IMR-90 (cell line): ENCODE results near the gene ZFHX3. TPM values are rescaled to one million over a fixed set of nuclear protein-coding genes. Genes with fewer than 3 reads are reported as not detected.

Experiments
- ATAC-seq: fragments of 200-7000 bp; cut with Tn5 transposase; 2 replicates; pipeline ENCODE4 v1.9.1; 2020; ENCODE audit warnings: low read depth, mild to moderate bottlenecking, moderate library complexity
- BruUV-seq: library from RNA; stranded (reverse); fragments of 400-500 nt; replicated peaks from 2 replicates; lab custom pipeline; 2021; lab: Mats Ljungman, UMichigan
- CTCF ChIA-PET: fragments of 300-600 bp; formaldehyde crosslinking; extraction: SDS; loops from one replicate; lab custom pipeline; 2021; ENCODE audit warnings: antibody characterized with exemption; lab: Yijun Ruan, JAX
- POLR2A ChIA-PET: fragments of 300-600 bp; sonication (Branson Sonifier 250); formaldehyde crosslinking; loops from one replicate; lab custom pipeline; 2022; ENCODE audit warnings: antibody characterized with exemption; ENCODE audit not compliant: unreplicated experiment; lab: Charles Lee
- DNase-seq: peaks from one replicate; pipeline ENCODE4 v3.0.0; 2013
- H2AFZ ChIP-seq: replicated peaks from 2 replicates; pipeline ENCODE3; 2013; ENCODE audit warnings: low read length, mild to moderate bottlenecking; ENCODE audit not compliant: poor library complexity
- H2AK5ac ChIP-seq: 2 replicates; pipeline ENCODE4 v1.6.1; 2013; ENCODE audit warnings: low read depth, low read length, inconsistent platforms
- H2AK9ac ChIP-seq: replicated peaks from 2 replicates; pipeline ENCODE3; 2013; ENCODE audit warnings: mild to moderate bottlenecking, low read depth, low read length, moderate library complexity; ENCODE audit not compliant: poor library complexity
- H2BK120ac ChIP-seq: 2 replicates; pipeline ENCODE4 v1.6.1; 2013; ENCODE audit warnings: low read depth, low read length, inconsistent platforms
- H2BK15ac ChIP-seq: 3 replicates; pipeline ENCODE4 v1.6.1; 2013; ENCODE audit warnings: low read depth, low read length, inconsistent platforms
- H2BK20ac ChIP-seq: 2 replicates; pipeline ENCODE4 v1.6.1; 2013; ENCODE audit warnings: low read depth, mild to moderate bottlenecking, inconsistent platforms, low read length, moderate library complexity
- H2BK5ac ChIP-seq: 2 replicates; pipeline ENCODE4 v1.6.1; 2013; ENCODE audit warnings: mild to moderate bottlenecking, low read depth, low read length, inconsistent platforms; ENCODE audit not compliant: poor library complexity, severe bottlenecking
- H3K14ac ChIP-seq: replicated peaks from 2 replicates; pipeline ENCODE4 v1.6.1; 2013; ENCODE audit warnings: low read depth, low read length, inconsistent platforms
- H3K18ac ChIP-seq: 2 replicates; pipeline ENCODE4 v1.6.1; 2013; ENCODE audit warnings: low read depth, low read length, control low read depth
- H3K23ac ChIP-seq: 2 replicates; pipeline ENCODE4 v1.6.1; 2013; ENCODE audit warnings: low read depth, low read length, inconsistent platforms
- H3K27ac ChIP-seq: 2 replicates; pipeline ENCODE4 v1.5.1; 2013; ENCODE audit warnings: mild to moderate bottlenecking, control low read depth, low read length; ENCODE audit not compliant: insufficient read depth
- H3K27me3 ChIP-seq: 2 replicates; pipeline ENCODE4 v1.6.1; 2013; ENCODE audit warnings: low read length; ENCODE audit not compliant: control insufficient read depth, insufficient read depth
- H3K36me3 ChIP-seq: 2 replicates; pipeline ENCODE4 v1.6.1; 2013; ENCODE audit warnings: low read length, mixed read lengths; ENCODE audit not compliant: control insufficient read depth, insufficient read depth
- H3K4ac ChIP-seq: 2 replicates; pipeline ENCODE4 v1.6.1; 2013; ENCODE audit warnings: low read depth, low read length, inconsistent platforms
- H3K4me1 ChIP-seq: 2 replicates; pipeline ENCODE4 v1.6.1; 2013; ENCODE audit warnings: low read length, mixed read lengths; ENCODE audit not compliant: control insufficient read depth, insufficient read depth
- H3K4me2 ChIP-seq: 2 replicates; pipeline ENCODE4 v1.6.1; 2013; ENCODE audit warnings: low read depth, mild to moderate bottlenecking, control low read depth, low read length, moderate library complexity
- H3K4me3 ChIP-seq: 2 replicates; pipeline ENCODE4 v1.5.1; 2013; ENCODE audit warnings: low read depth, mild to moderate bottlenecking, control low read depth, low read length, moderate library complexity; ENCODE audit not compliant: insufficient read depth
- H3K56ac ChIP-seq: 2 replicates; pipeline ENCODE4 v1.6.1; 2013; ENCODE audit warnings: low read length, inconsistent platforms; ENCODE audit not compliant: insufficient read depth; ENCODE audit errors: extremely low read depth
- H3K79me1 ChIP-seq, 2 experiments: 2 replicates each; pipeline ENCODE4 v1.6.1; 2013; ENCODE audit warnings: low read length in 2 of 2, inconsistent platforms in 1 of 2, low read depth in 1 of 2
- H3K9ac ChIP-seq: 2 replicates; pipeline ENCODE4 v1.6.1; 2013; ENCODE audit warnings: low read depth, low read length, control low read depth
- H3K9me1 ChIP-seq: 2 replicates; pipeline ENCODE4 v1.6.1; 2013; ENCODE audit warnings: low read length, inconsistent platforms; ENCODE audit not compliant: insufficient read depth
- H3K9me3 ChIP-seq: 2 replicates; pipeline ENCODE4 v1.6.1; 2013; ENCODE audit warnings: low read length; ENCODE audit not compliant: control insufficient read depth, insufficient read depth
- H4K20me1 ChIP-seq: 2 replicates; pipeline ENCODE4 v1.6.1; 2013; ENCODE audit warnings: low read length, inconsistent platforms; ENCODE audit not compliant: insufficient read depth
- H4K5ac ChIP-seq: 2 replicates; pipeline ENCODE4 v1.6.1; 2013; ENCODE audit warnings: mild to moderate bottlenecking, low read depth, low read length, control low read depth
- H4K8ac ChIP-seq, 2 experiments: 2 replicates each; pipeline ENCODE4 v1.6.1; 2013; ENCODE audit warnings: low read depth in 2 of 2, low read length in 2 of 2, control low read depth in 1 of 2, inconsistent platforms in 1 of 2
- H4K91ac ChIP-seq: 2 replicates; pipeline ENCODE4 v1.6.1; 2013; ENCODE audit warnings: low read depth, low read length, inconsistent platforms; ENCODE audit not compliant: insufficient read depth
- BHLHE40 ChIP-seq: fragments of 150-350 bp; IDR thresholded peaks from 2 replicates; pipeline ENCODE4 v1.6.1; 2016; ENCODE audit warnings: mild to moderate bottlenecking, low read depth, low read length
- CEBPB ChIP-seq: IDR thresholded peaks from 2 replicates; pipeline ENCODE4 v1.6.1; 2012; ENCODE audit warnings: low read depth, low read length, improper control_type of control experiment
- MAFK ChIP-seq: IDR thresholded peaks from 2 replicates; pipeline ENCODE4 v1.6.1; 2012; ENCODE audit warnings: low read depth, low read length, improper control_type of control experiment
- MXI1 ChIP-seq: IDR thresholded peaks from 2 replicates; pipeline ENCODE4 v1.6.1; 2012; ENCODE audit warnings: low read depth, mild to moderate bottlenecking, low read length, moderate library complexity, borderline replicate concordance
- NFE2L2 ChIP-seq: fragments of 150-350 bp; IDR thresholded peaks from 2 replicates; pipeline ENCODE4 v1.6.1; 2016; ENCODE audit warnings: low read depth, mild to moderate bottlenecking, low read length
- POLR2A ChIP-seq: IDR thresholded peaks from 2 replicates; pipeline ENCODE4 v1.6.1; 2012; ENCODE audit warnings: mild to moderate bottlenecking, low read depth, low read length
- RAD21 ChIP-seq: IDR thresholded peaks from 2 replicates; pipeline ENCODE4 v1.6.1; 2012; ENCODE audit warnings: low read length, improper control_type of control experiment
- RCOR1 ChIP-seq: IDR thresholded peaks from 2 replicates; pipeline ENCODE4 v1.6.1; 2012; ENCODE audit warnings: mild to moderate bottlenecking, low read length, improper control_type of control experiment; ENCODE audit not compliant: insufficient replicate concordance
- RFX5 ChIP-seq: IDR thresholded peaks from 2 replicates; pipeline ENCODE4 v1.8.0; 2012; ENCODE audit warnings: low read depth, mild to moderate bottlenecking, low read length, moderate library complexity
- SMC3 ChIP-seq: fragments of 150-350 bp; IDR thresholded peaks from 2 replicates; pipeline ENCODE4 v1.6.1; 2016; ENCODE audit warnings: low read depth, mild to moderate bottlenecking, antibody characterized with exemption, low read length, moderate library complexity
- USF2 ChIP-seq: fragments of 150-350 bp; IDR thresholded peaks from 2 replicates; pipeline ENCODE4 v1.6.1; 2017; ENCODE audit warnings: mild to moderate bottlenecking, antibody characterized with exemption, low read length, low read depth
- WGBS, 2 experiments: methylation state at CpG; one replicate each; pipeline versions ENCODE4 v1.1.5 to v1.1.7; 2013; ENCODE audit warnings: missing lambda C conversion rate in 2 of 2; ENCODE audit not compliant: insufficient read length in 1 of 2; ENCODE audit errors: extremely low coverage in 2 of 2; 5-methylcytosine and 5-hydroxymethylcytosine counted together
- dilution Hi-C: fragments of 300-500 bp; cut with HindIII; formaldehyde crosslinking; loops from one replicate; pipeline ENCODE4 v1.14.3; 2018; ENCODE audit warnings: low sequenced_read_pairs; ENCODE audit not compliant: unreplicated experiment
- in situ Hi-C: fragments of 300-500 bp; cut with MboI; formaldehyde crosslinking; loops from 3 replicates; pipeline ENCODE4 v1.14.3; 2019; ENCODE audit warnings: low sequenced_read_pairs, inconsistent platforms, mixed read lengths
- intact Hi-C: fragments of 100-400 bp; cut with micrococcal nuclease; formaldehyde crosslinking; loops from 2 replicates; pipeline ENCODE4 v1.10.0; 2022
- polyA plus RNA-seq, 3 experiments: library from polyadenylated mRNA; depleted of rRNA; stranded (reverse); fragments of >200 nt; gene quantifications; 2 replicates each; pipeline ENCODE4 v1.2.3, GENCODE V29; 2012; ENCODE audit warnings: low replicate concordance in 1 of 3
- total RNA-seq: library from RNA; depleted of rRNA; stranded (reverse); fragments of >200 nt; gene quantifications from 2 replicates; pipeline ENCODE4 v1.2.3, GENCODE V29; 2012
- TF ChIP-seq, protein P1 (sequence below): conservative IDR thresholded peaks from 2 replicates; pipeline ENCODE4 v1.5.1; 2012; ENCODE audit warnings: mild to moderate bottlenecking, low read depth, low read length, improper control_type of control experiment

The ZFHX3 gene
- total and polyA plus RNA-seq, 2 of the 4 experiments (the other 2 are of a cell fraction), result 1.4 to 1.7 TPM

GRCh38 chr16:72785886-72786285 is 262.0 kb downstream of the ZFHX3 start:
- TF ChIP-seq CEBPB, result no peak
- no peak for TF ChIP-seq POLR2A
- no peak for TF ChIP-seq BHLHE40
- no peak for TF ChIP-seq MXI1
- TF ChIP-seq NFE2L2, result no peak
- TF ChIP-seq USF2, result no peak
- TF ChIP-seq, protein P1, sequence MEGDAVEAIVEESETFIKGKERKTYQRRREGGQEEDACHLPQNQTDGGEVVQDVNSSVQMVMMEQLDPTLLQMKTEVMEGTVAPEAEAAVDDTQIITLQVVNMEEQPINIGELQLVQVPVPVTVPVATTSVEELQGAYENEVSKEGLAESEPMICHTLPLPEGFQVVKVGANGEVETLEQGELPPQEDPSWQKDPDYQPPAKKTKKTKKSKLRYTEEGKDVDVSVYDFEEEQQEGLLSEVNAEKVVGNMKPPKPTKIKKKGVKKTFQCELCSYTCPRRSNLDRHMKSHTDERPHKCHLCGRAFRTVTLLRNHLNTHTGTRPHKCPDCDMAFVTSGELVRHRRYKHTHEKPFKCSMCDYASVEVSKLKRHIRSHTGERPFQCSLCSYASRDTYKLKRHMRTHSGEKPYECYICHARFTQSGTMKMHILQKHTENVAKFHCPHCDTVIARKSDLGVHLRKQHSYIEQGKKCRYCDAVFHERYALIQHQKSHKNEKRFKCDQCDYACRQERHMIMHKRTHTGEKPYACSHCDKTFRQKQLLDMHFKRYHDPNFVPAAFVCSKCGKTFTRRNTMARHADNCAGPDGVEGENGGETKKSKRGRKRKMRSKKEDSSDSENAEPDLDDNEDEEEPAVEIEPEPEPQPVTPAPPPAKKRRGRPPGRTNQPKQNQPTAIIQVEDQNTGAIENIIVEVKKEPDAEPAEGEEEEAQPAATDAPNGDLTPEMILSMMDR, result no peak
- TF ChIP-seq RCOR1, result no peak
- no peak for TF ChIP-seq RAD21
- no peak for TF ChIP-seq SMC3
- no peak for TF ChIP-seq RFX5
- no peak for TF ChIP-seq MAFK
- H3K9me3 ChIP-seq, result no peaks in the 10 kb centered on the region
- H3K9me1 ChIP-seq, result peaks cover 4% of the 10 kb centered on the region
- ATAC-seq, result no peak
- H4K91ac ChIP-seq, result no peak overlapping the region
- no peak overlapping the region for H2BK20ac ChIP-seq
- H3K36me3 ChIP-seq, result peaks cover 11% of the 10 kb centered on the region; the same call in 1 of the 2 replicates
- DNase-seq, result peak; percentile 17
- no peak overlapping the region for H3K4me3 ChIP-seq
- no peaks in the 10 kb centered on the region for H4K20me1 ChIP-seq
- BruUV-seq, result no TSS peak
- no peak overlapping the region; the same call in 1 of the 2 replicates for H2AK5ac ChIP-seq
- H3K9ac ChIP-seq, result no peak overlapping the region
- POLR2A ChIA-PET, result interaction anchor here (0.6 kb wide), 1 partner anchor 253 kb away, joined by 13 read pairs; no protein-coding TSS in a partner anchor
- H4K8ac ChIP-seq, result 0 out of 4 replicates have a peak overlapping the region, but pooled peaks of 1 of the 2 experiments have one; percentile 35
- dilution Hi-C loops, result no loop called here
- peaks cover 2 to 8% of the 10 kb centered on the region in 2 experiments; a peak in 2 of 4 replicates for H3K79me1 ChIP-seq
- intact Hi-C loops, result loop anchor here (2.0 to 10.0 kb wide), 4 partner anchors 273 to 1509 kb away; partner anchors contain the start of gene PSMD7
- CTCF ChIA-PET, result interaction anchor here (0.6 to 1.1 kb wide), 4 partner anchors 9 to 486 kb away, joined by 3 to 4 read pairs (median 3); no protein-coding TSS in a partner anchor
- H2BK15ac ChIP-seq, result no peak overlapping the region
- H3K23ac ChIP-seq, result peak overlapping the region; percentile 57; the same call in 1 of the 2 replicates
- no peak overlapping the region for H3K18ac ChIP-seq
- no peak overlapping the region for H2BK5ac ChIP-seq
- 67 to 100% methylated on average over 1 of the region's 3 CpGs for WGBS, 2 experiments
- peak overlapping the region; percentile 34; the same call in 1 of the 2 replicates for H3K4me2 ChIP-seq
- H3K27me3 ChIP-seq, result no peaks in the 10 kb centered on the region
- H2AK9ac ChIP-seq, result no peak overlapping the region
- peaks cover 7% of the 10 kb centered on the region for H3K4me1 ChIP-seq
- no peak overlapping the region for H2AFZ ChIP-seq
- H4K5ac ChIP-seq, result no peak overlapping the region
- H2BK120ac ChIP-seq, result peak overlapping the region; percentile 30; the same call in 1 of the 2 replicates
- H3K4ac ChIP-seq, result no peak overlapping the region; the same call in 1 of the 2 replicates
- H3K14ac ChIP-seq, result peak overlapping the region; percentile 72; the same call in 1 of the 2 replicates
- H3K27ac ChIP-seq, result no peak overlapping the region
- in situ Hi-C loops, result no loop called here
- no peak overlapping the region for H3K56ac ChIP-seq
